Stimulated activated CD4-positive, alpha-beta T cell treated with anti-CD3 and anti-CD28 coated beads, TNF-alpha, amount 100 ng/mL, for 1 hour (primary cell): Measurements from ENCODE around the gene MAN1B1.
A peak's percentile ranks its signal among the peaks of the same experiment; 100 is the strongest.

Experiments
- DNase-seq, 3 donors: peaks; one replicate each; pipeline ENCODE4 v3.0.0-alpha.2; 2020; ENCODE audit warnings: low read depth in 3 of 3, low spot score in 1 of 3

MAN1B1 gene

DNA sequence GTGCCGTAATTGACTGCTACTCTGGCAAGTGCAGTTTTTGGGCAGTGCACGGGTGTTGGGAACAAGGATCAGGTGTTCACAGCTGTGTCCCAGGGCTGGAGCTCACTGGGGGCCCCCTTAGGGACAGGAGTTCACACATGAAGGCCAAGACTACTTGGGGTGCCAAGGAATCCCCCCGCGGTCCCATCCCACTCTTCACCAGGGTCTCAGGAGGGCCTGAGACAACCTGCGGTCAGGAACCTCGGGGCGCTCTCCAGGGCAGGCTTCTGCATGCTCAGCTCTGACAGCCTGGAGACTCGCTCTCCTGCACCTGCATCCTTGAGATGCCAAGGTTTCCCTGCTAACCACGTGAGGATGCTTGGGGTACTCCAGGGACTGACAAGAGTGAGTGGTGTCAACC lies 2.3 kb upstream of the MAN1B1 start:
- DNase-seq = no peak

GRCh38 chr9:137085920-137086530 lies 760 bp upstream of the MAN1B1 start:
- peak in 1 of 3 donors; percentile 25 for DNase-seq

GRCh38 chr9:137087409-137087925 lies 682 bp downstream of the MAN1B1 start:
- no peak for DNase-seq

DNA sequence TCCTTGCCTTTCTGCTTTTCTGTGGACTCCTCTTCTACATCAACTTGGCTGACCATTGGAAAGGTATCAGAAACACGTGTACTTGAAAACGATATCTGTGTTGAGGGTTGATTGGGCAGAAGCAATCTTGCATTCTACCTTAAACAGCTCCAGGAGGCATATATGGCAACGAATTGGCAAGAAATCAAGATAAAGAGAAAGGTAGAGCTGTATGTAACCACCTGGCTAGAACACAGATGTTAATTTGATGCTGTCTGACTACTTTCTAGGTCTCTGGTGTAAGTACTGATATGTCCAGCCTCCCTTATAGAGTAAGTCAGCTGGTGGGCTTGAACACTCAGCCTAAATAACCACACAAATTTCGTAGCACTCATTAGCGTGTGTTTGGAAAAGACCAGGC lies 1.3 kb downstream of the MAN1B1 start:
- no peak for DNase-seq

DNA sequence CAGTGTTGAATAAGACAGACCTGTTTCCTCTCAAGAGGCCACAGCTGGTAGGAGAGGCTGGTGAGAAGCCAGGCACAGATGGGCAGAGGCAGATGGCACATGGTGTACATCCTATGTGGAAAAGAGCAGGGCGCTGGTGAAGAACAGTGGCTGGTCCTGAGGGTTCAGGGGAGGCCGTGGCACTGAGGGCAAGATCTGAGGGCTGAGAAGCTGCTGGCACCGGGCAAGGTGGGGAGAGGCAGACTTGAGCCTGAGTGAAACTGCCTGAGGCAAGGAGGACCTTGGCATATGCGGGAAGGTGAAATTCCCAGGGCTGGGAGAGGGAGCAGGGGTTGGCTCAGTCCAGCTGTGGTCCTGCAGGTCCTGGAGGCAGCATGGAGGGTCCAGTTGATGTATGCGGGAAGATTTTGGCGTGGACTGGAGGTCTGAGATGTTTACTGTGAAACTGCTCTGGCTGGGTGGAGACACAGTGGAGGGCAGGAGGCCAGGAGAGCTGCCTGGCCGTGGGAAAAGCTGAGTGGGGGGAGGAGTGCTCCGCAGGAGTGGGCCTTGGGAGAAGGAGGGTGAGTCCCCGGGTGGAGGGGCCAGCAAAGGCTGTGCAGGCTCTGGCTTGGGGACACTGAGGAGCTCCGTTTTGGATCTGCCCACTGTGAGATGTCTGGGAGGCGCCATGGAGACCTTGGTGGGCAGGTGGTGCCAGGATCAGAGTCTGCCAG lies 2.6 kb downstream of the MAN1B1 start:
- no peak for DNase-seq

GRCh38 chr9:137095664-137096517 lies 9.1 kb downstream of the MAN1B1 start:
- DNase-seq = peak; percentile 68 to 71 (median 68)

GRCh38 chr9:137096785-137097546 lies 10.2 kb downstream of the MAN1B1 start:
- DNase-seq = no peak

GRCh38 chr9:137097761-137098462 lies 11.1 kb downstream of the MAN1B1 start:
- DNase-seq = no peak

DNA sequence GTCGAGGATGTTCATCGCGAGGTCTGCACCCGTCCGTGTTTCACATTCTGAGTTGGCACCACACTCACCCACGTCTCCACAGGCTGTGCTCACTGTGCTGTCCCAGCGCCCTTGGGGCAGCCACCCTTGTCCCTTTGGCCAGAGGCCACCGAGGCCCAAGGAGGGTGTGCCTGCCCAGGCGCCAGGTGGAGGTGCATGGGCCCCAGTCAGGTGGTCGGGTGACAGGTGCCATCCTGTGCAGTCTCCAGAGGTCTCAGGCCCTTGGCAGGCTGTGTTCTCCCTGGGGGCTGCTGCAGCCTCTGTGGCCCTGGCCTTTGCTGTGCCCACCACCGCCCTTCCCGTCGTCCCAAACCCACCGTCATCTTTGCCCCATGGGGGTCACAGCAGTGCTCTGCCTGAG lies 12.4 kb downstream of the MAN1B1 start:
- DNase-seq = no peak

- no peak for DNase-seq
Measured at GRCh38 chr9:137103206-137103999, 16.6 kb downstream of the MAN1B1 start.

GRCh38 chr9:137105814-137106661 lies 19.3 kb downstream of the MAN1B1 start:
- DNase-seq = no peak

DNA sequence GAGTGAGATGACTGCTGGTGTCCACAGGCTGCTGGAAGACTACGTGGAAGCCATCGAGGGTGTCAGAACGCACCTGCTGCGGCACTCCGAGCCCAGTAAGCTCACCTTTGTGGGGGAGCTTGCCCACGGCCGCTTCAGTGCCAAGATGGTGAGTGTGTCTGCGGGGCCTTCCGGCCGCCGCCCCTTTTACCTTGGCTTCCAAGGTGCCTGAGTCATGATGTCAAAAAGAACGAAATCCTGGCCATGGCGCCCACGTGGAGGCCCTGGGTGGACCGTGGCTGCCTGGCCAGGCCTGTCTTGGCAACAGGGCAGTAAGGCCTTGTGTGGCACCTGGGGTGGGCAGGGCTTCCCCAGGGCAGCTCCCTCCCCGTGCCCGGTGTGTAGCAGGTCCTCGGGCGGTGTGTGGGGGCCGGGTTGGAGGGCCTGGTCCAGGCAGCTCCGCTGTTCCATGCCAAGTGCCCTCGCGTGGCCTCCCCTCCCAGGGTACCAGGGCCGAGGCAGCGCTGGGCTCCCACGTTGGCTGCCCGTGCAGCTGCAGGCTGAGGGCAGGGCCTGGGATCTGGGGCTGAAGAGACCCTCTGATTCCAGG lies 20.0 kb downstream of the MAN1B1 start:
- DNase-seq = no peak

GRCh38 chr9:137107312-137107921 lies 20.6 kb downstream of the MAN1B1 start:
- no peak for DNase-seq

DNA sequence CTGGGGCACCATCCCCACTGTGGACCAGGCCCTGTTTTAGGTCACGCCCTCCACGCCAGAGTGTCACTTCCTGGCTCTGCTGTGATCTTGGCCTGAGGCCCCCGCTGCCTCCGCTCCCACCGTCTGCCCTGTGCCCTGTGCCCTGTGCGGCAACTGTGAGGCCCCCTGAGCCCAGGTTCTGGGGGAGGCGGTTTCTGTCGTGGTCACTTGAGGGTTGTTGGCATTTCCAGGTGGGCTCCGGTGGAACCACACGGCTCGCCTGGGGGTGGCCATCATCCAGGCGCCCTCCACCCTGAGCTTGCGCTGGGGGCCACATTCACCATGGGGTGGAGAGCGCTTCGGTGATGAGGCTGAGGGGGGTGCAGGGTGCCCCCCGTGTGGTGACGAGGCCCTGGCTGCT lies 21.2 kb downstream of the MAN1B1 start:
- no peak for DNase-seq

DNA sequence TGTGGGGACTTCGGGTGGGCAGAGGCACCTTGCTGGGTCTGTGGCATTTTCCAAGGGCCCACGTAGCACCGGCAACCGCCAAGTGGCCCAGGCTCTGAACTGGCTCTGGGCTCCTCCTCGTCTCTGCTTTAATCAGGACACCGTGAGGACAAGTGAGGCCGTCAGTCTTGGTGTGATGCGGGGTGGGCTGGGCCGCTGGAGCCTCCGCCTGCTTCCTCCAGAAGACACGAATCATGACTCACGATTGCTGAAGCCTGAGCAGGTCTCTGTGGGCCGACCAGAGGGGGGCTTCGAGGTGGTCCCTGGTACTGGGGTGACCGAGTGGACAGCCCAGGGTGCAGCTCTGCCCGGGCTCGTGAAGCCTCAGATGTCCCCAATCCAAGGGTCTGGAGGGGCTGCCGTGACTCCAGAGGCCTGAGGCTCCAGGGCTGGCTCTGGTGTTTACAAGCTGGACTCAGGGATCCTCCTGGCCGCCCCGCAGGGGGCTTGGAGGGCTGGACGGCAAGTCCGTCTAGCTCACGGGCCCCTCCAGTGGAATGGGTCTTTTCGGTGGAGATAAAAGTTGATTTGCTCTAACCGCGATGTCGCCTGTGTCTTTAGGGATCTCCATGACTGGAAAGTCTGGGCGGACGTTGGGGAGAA lies 21.9 kb downstream of the MAN1B1 start:
- DNase-seq = no peak

DNA sequence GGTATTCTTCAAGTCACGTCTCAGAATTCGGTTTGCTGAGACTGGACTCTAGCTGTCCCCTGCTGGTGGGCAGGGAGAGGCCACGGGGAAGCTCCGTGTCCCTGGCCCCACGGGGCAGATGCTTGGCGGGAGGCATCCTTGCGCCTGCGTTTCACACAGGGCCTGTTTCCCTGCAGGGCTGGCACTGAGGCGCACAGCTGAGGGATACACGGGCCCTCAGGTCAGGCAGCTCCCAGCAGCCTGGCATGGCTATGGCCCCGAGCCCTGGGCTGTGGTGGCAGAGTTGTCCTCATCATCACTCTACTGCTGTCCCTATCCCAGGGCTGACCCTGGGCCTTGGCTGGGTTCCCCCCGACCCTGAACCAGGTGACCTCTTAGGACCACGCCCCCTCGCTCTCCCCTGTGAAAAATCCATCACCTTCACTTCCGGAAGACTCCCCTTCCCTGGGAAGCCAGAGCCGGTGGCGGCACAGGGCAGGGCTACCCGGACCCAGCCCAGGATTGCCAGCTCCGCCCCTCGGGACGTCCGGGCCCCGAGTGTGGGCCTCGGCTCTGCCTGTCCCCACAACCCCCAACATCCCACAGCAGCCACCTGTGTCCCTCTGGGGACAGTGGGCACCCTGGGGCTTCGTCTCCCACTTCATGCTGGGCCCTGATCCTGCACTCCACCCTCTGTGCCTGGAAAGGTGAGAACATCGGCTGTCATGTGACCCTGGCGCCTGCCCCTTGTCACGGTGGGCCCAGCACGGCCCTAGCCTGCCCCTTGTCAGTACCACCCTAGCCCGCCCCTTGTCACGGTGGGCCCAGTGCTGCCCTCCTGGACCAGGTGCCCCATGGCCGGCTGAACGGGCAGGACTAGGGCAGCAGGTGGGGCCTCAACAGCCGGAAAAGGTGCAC lies 22.7 kb downstream of the MAN1B1 start:
- DNase-seq = no peak
